IMR-90 (cell line): ENCODE measurements around the gene MON1A. TPM values are rescaled to one million over a fixed set of nuclear protein-coding genes. Genes with fewer than 3 reads are reported as not detected.

Experiments used
- ATAC-seq: fragments of 200-7000 bp; cut with Tn5 transposase; 2 replicates; pipeline ENCODE4 v1.9.1; 2020; ENCODE audit warnings: low read depth, mild to moderate bottlenecking, moderate library complexity
- BruUV-seq: library from RNA; stranded (reverse); fragments of 400-500 nt; replicated peaks from 2 replicates; lab custom pipeline; 2021; lab: Mats Ljungman, UMichigan
- CTCF ChIA-PET: fragments of 300-600 bp; formaldehyde crosslinking; extraction: SDS; loops from one replicate; lab custom pipeline; 2021; ENCODE audit warnings: antibody characterized with exemption; lab: Yijun Ruan, JAX
- POLR2A ChIA-PET: fragments of 300-600 bp; sonication (Branson Sonifier 250); formaldehyde crosslinking; loops from one replicate; lab custom pipeline; 2022; ENCODE audit warnings: antibody characterized with exemption; ENCODE audit not compliant: unreplicated experiment; lab: Charles Lee
- DNase-seq: peaks from one replicate; pipeline ENCODE4 v3.0.0; 2013
- H2AFZ ChIP-seq: replicated peaks from 2 replicates; pipeline ENCODE3; 2013; ENCODE audit warnings: low read length, mild to moderate bottlenecking; ENCODE audit not compliant: poor library complexity
- H2AK5ac ChIP-seq: 2 replicates; pipeline ENCODE4 v1.6.1; 2013; ENCODE audit warnings: low read depth, low read length, inconsistent platforms
- H2AK9ac ChIP-seq: replicated peaks from 2 replicates; pipeline ENCODE3; 2013; ENCODE audit warnings: mild to moderate bottlenecking, low read depth, low read length, moderate library complexity; ENCODE audit not compliant: poor library complexity
- H2BK120ac ChIP-seq: 2 replicates; pipeline ENCODE4 v1.6.1; 2013; ENCODE audit warnings: low read depth, low read length, inconsistent platforms
- H2BK15ac ChIP-seq: 3 replicates; pipeline ENCODE4 v1.6.1; 2013; ENCODE audit warnings: low read depth, low read length, inconsistent platforms
- H2BK20ac ChIP-seq: 2 replicates; pipeline ENCODE4 v1.6.1; 2013; ENCODE audit warnings: low read depth, mild to moderate bottlenecking, inconsistent platforms, low read length, moderate library complexity
- H2BK5ac ChIP-seq: 2 replicates; pipeline ENCODE4 v1.6.1; 2013; ENCODE audit warnings: mild to moderate bottlenecking, low read depth, low read length, inconsistent platforms; ENCODE audit not compliant: poor library complexity, severe bottlenecking
- H3K14ac ChIP-seq: replicated peaks from 2 replicates; pipeline ENCODE4 v1.6.1; 2013; ENCODE audit warnings: low read depth, low read length, inconsistent platforms
- H3K18ac ChIP-seq: 2 replicates; pipeline ENCODE4 v1.6.1; 2013; ENCODE audit warnings: low read depth, low read length, control low read depth
- H3K23ac ChIP-seq: 2 replicates; pipeline ENCODE4 v1.6.1; 2013; ENCODE audit warnings: low read depth, low read length, inconsistent platforms
- H3K27ac ChIP-seq: 2 replicates; pipeline ENCODE4 v1.5.1; 2013; ENCODE audit warnings: mild to moderate bottlenecking, control low read depth, low read length; ENCODE audit not compliant: insufficient read depth
- H3K27me3 ChIP-seq: 2 replicates; pipeline ENCODE4 v1.6.1; 2013; ENCODE audit warnings: low read length; ENCODE audit not compliant: control insufficient read depth, insufficient read depth
- H3K36me3 ChIP-seq: 2 replicates; pipeline ENCODE4 v1.6.1; 2013; ENCODE audit warnings: low read length, mixed read lengths; ENCODE audit not compliant: control insufficient read depth, insufficient read depth
- H3K4ac ChIP-seq: 2 replicates; pipeline ENCODE4 v1.6.1; 2013; ENCODE audit warnings: low read depth, low read length, inconsistent platforms
- H3K4me1 ChIP-seq: 2 replicates; pipeline ENCODE4 v1.6.1; 2013; ENCODE audit warnings: low read length, mixed read lengths; ENCODE audit not compliant: control insufficient read depth, insufficient read depth
- H3K4me2 ChIP-seq: 2 replicates; pipeline ENCODE4 v1.6.1; 2013; ENCODE audit warnings: low read depth, mild to moderate bottlenecking, control low read depth, low read length, moderate library complexity
- H3K4me3 ChIP-seq: 2 replicates; pipeline ENCODE4 v1.5.1; 2013; ENCODE audit warnings: low read depth, mild to moderate bottlenecking, control low read depth, low read length, moderate library complexity; ENCODE audit not compliant: insufficient read depth
- H3K56ac ChIP-seq: 2 replicates; pipeline ENCODE4 v1.6.1; 2013; ENCODE audit warnings: low read length, inconsistent platforms; ENCODE audit not compliant: insufficient read depth; ENCODE audit errors: extremely low read depth
- H3K79me1 ChIP-seq, 2 experiments: 2 replicates each; pipeline ENCODE4 v1.6.1; 2013; ENCODE audit warnings: low read length in 2 of 2, inconsistent platforms in 1 of 2, low read depth in 1 of 2
- H3K9ac ChIP-seq: 2 replicates; pipeline ENCODE4 v1.6.1; 2013; ENCODE audit warnings: low read depth, low read length, control low read depth
- H3K9me1 ChIP-seq: 2 replicates; pipeline ENCODE4 v1.6.1; 2013; ENCODE audit warnings: low read length, inconsistent platforms; ENCODE audit not compliant: insufficient read depth
- H3K9me3 ChIP-seq: 2 replicates; pipeline ENCODE4 v1.6.1; 2013; ENCODE audit warnings: low read length; ENCODE audit not compliant: control insufficient read depth, insufficient read depth
- H4K20me1 ChIP-seq: 2 replicates; pipeline ENCODE4 v1.6.1; 2013; ENCODE audit warnings: low read length, inconsistent platforms; ENCODE audit not compliant: insufficient read depth
- H4K5ac ChIP-seq: 2 replicates; pipeline ENCODE4 v1.6.1; 2013; ENCODE audit warnings: mild to moderate bottlenecking, low read depth, low read length, control low read depth
- H4K8ac ChIP-seq, 2 experiments: 2 replicates each; pipeline ENCODE4 v1.6.1; 2013; ENCODE audit warnings: low read depth in 2 of 2, low read length in 2 of 2, control low read depth in 1 of 2, inconsistent platforms in 1 of 2
- H4K91ac ChIP-seq: 2 replicates; pipeline ENCODE4 v1.6.1; 2013; ENCODE audit warnings: low read depth, low read length, inconsistent platforms; ENCODE audit not compliant: insufficient read depth
- MAZ ChIP-seq: IDR thresholded peaks from 2 replicates; pipeline ENCODE4 v1.6.1; 2012; ENCODE audit warnings: low read depth, mild to moderate bottlenecking, low read length, improper control_type of control experiment, moderate library complexity, borderline replicate concordance
- WGBS, 2 experiments: methylation state at CpG; one replicate each; pipeline versions ENCODE4 v1.1.5 to v1.1.7; 2013; ENCODE audit warnings: missing lambda C conversion rate in 2 of 2; ENCODE audit not compliant: insufficient read length in 1 of 2; ENCODE audit errors: extremely low coverage in 2 of 2; 5-methylcytosine and 5-hydroxymethylcytosine counted together
- dilution Hi-C: fragments of 300-500 bp; cut with HindIII; formaldehyde crosslinking; loops from one replicate; pipeline ENCODE4 v1.14.3; 2018; ENCODE audit warnings: low sequenced_read_pairs; ENCODE audit not compliant: unreplicated experiment
- in situ Hi-C: fragments of 300-500 bp; cut with MboI; formaldehyde crosslinking; loops from 3 replicates; pipeline ENCODE4 v1.14.3; 2019; ENCODE audit warnings: low sequenced_read_pairs, inconsistent platforms, mixed read lengths
- intact Hi-C: fragments of 100-400 bp; cut with micrococcal nuclease; formaldehyde crosslinking; loops from 2 replicates; pipeline ENCODE4 v1.10.0; 2022
- polyA plus RNA-seq, 3 experiments: library from polyadenylated mRNA; depleted of rRNA; stranded (reverse); fragments of >200 nt; gene quantifications; 2 replicates each; pipeline ENCODE4 v1.2.3, GENCODE V29; 2012; ENCODE audit warnings: low replicate concordance in 1 of 3
- total RNA-seq: library from RNA; depleted of rRNA; stranded (reverse); fragments of >200 nt; gene quantifications from 2 replicates; pipeline ENCODE4 v1.2.3, GENCODE V29; 2012

The MON1A gene
- total and polyA plus RNA-seq, 2 of the 4 experiments (the other 2 are of a cell fraction): 8.2 to 13.5 TPM

DNA sequence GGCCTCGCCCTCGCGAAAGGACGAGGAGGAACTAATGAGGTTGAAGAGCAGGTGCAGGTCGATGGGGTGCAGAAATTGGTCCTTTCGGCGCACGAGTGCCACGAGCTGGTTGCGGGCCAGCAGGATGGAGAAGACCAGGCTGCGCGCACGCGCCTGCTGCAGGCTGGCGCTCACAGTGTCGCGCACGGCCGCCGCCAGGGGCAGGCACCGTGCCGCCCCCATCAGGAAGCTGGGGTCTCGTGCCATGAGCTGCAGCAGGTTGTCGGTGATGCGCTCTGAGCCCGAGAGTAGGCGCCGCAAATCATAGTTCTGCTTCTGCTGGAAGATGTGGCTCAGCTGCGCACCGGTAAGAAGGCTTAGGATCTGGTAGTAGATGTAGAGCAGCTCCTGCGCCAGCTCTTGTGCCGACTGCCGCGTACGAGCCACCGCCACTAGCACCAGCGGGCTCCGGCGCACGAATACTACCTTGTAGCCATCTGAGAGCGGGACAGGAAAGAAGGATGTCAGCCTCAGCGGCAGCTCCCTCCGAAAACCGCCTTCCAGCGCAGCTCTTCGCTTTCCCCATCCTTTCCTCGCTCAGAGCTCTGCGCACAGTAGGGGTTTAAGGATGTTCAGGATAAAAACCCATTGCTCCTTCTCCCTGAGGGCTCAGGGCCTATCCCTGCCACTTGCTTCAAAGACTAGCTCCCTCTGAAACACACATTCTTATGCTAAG is 19.0 kb downstream of the MON1A start:
- in situ Hi-C loops (no loop called here), dilution Hi-C loops (no loop called here), intact Hi-C loops (no loop called here)
- no peak for TF ChIP-seq MAZ
- no TSS peak for BruUV-seq
- Histone ChIP-seq H3K4me1 (peaks cover 3% of the 10 kb centered on the region), H2BK20ac (no peak overlapping the region), H3K4ac (no peak overlapping the region), H3K4me3 (no peak overlapping the region), H3K9me1 (no peaks in the 10 kb centered on the region), H2AK9ac (no peak overlapping the region), H4K5ac (no peak overlapping the region), H2BK120ac (no peak overlapping the region), H3K4me2 (no peak overlapping the region), H3K27ac (no peak overlapping the region), H3K9ac (no peak overlapping the region), H2BK15ac (no peak overlapping the region), H3K36me3 (peaks cover 21% of the 10 kb centered on the region), H3K9me3 (no peaks in the 10 kb centered on the region), H2AFZ (no peak overlapping the region), H2BK5ac (no peak overlapping the region), H4K8ac (no peak overlapping the region), H2AK5ac (no peak overlapping the region), H4K91ac (no peak overlapping the region), H3K18ac (no peak overlapping the region), H3K79me1 (no peaks in the 10 kb centered on the region), H4K20me1 (no peaks in the 10 kb centered on the region), H3K14ac (no peak overlapping the region), H3K23ac (no peak overlapping the region), H3K27me3 (no peaks in the 10 kb centered on the region), H3K56ac (no peak overlapping the region)
- WGBS, 2 experiments: 72% methylated on average over 24 of the region's 48 CpGs; no CpG with 5 or more reads in 1 of the 2 experiments
- ATAC-seq (no peak), DNase-seq (no peak)
- ChIA-PET CTCF (no interaction called here), POLR2A (no interaction called here)
